ENCODE measurements around the gene MGAT1.
"Not testable (repeated sequence)": the region's sequence is repeated elsewhere in the genome, so short reads cannot be mapped to it uniquely, and the experiment has no call there.

The MGAT1 gene

DNA sequence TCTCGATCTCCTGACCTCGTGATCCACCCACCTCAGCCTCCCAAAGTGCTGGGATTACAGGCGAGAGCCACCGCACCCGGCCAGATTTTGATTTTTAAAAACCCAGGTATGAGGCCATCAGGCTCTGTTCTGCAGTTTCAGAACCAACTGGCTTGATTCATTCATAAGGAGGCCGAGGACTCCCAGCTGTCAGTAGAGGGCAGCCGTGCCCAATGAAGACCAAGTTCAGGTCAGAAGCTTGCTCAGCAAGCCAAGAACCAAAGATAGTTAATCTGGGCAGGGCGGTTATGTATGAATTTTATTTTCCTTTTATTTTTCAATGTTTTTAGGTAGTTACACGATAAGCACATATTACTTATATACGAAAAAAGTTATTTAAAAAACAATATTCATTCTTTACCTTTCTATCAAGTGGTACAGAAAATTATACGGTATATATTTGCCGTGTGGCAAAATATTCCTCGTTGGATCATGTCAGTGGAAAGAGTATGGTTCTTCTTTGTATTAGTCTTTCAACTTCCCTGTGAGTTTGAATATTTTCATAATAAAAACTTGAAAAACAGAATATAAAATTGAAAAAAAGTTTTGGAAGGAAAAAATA is 18.0 kb downstream of the MGAT1 start:
- DNase-seq, result peak; percentile 73

- no peak for DNase-seq
Measured at GRCh38 chr5:180783340-180784052, 19.1 kb downstream of the MGAT1 start.

GRCh38 chr5:180782748-180783147 is 19.9 kb downstream of the MGAT1 start:
- DNase-seq, result no peak

DNA sequence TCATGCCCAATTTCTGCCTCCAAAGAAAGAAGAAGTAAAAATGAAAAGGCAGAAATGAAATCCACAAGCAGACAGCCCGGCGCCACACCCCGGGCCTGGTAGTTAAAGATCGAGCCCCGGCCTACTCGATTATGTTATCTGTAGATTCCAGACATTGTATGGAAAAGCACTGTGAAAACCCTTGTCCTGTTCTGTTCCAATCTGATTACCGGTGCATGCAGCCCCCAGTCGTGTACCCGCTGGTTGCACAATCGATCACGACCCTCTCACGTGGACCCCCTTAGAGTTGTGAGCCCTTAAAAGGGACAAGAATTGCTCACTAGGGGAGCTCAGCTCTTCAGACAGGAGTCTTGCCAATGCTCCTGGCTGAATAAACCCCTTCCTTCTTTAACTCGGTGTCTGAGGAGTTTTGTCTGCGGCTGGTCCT is 20.7 kb downstream of the MGAT1 start:
- not testable (repeated sequence) for DNase-seq

- no peak for DNase-seq
Measured at GRCh38 chr5:180779985-180780610, 22.5 kb downstream of the MGAT1 start.

GRCh38 chr5:180777475-180777874 is 25.1 kb downstream of the MGAT1 start:
- DNase-seq, result no peak

- DNase-seq, result no peak
Measured at GRCh38 chr5:180776376-180776775, 26.2 kb downstream of the MGAT1 start.

DNA sequence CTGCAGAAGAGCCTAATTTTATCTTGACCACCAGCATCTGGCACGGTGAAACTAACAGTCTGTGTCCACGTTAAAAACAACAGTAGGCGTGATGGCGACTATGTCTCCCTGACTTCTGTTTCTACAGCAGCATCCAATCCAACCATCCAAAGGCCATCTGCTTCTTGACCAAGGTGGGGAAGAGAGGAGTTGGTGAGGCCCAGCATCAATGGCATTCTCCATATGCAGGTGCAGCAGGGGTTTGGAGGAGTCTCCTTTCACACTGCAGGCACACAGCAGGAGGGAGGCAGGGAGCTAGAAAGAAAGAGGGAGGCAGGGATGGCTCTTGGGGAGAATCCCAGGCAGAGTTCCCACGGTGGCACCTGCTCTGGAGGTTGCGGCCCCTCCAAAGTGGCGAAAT is 27.0 kb downstream of the MGAT1 start:
- no peak for DNase-seq

DNA sequence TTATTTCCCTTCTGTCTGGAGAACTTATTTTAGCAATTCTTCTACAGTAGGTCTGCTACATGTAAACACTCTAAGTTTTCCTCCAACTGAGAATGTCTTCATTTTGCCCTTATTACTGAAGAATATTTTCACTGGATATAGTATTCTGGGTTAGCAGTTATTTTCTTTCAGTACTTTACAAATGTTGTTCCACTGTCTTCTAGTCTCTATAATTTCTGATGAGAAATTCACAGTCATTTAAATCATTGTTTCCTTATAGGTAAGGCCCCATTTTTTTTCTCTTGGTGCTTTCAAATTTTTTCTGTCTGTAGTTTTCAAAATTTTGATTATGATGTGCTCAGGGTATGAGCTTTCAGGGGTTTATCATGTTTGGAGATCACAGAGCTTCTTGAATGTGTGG is 30.8 kb downstream of the MGAT1 start:
- DNase-seq, result no peak

DNA sequence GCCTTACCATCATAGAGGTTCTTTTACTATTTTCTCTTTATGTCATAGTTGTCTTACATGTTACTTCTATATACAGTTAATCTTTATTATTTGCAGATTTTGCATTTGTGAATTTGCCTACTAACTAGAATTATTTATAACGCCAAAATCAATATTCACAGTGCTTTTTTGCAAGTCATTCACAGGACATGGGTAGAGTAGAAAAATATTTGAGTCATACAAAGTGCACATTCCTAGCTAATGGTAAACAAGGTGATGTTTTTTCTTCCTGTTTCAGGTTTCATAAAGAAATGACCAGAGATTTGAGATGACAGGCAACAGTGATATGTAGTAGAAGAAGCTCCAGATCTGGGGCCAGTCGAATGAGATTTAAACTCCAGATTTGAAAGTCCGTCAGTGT is 32.8 kb downstream of the MGAT1 start:
- DNase-seq, result no peak

- DNase-seq, result no peak
Measured at GRCh38 chr5:180755601-180756000, 47.0 kb downstream of the MGAT1 start.

- no peak for DNase-seq
Measured at GRCh38 chr5:180744253-180744652, 58.4 kb downstream of the MGAT1 start.

DNA sequence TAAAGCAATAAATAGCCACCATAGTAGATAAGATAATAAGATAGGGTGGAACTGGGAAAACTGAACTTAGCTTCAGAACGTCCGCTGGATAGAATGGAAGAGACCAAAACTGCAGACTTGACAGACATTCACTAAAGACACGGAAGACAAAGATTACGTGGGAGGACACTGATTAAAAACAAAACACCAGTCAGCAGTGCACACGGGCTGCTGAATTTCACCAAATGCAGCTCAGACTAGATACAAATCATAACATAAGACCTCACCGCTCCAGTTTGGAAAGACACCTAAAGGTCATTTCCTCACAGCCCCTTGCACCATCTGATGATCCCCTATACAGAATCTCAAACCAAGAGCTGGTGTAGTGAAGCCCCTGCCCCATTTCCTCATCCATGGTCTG is 59.9 kb downstream of the MGAT1 start:
- DNase-seq, result no peak

DNA sequence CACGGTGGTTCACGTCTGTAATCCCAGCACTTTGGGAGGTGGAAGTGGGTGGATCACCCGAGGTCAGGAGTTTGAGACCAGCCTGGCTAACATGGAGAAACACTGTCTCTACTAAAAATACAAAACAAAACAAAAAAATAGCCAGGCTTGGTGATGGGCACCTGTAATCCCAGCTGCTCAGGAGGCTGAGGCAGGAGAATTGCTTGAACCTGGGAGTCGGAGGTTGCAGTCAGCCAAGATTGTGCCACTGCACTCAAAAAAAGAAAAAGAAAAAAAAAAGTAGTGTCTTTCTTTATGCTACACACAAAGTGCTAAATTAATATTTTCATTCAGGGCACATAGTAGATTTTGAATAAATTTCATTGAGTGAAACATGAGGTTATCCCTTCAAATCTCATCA is 61.7 kb downstream of the MGAT1 start:
- DNase-seq, result not testable (repeated sequence)

GRCh38 chr5:180739958-180740357 is 62.6 kb downstream of the MGAT1 start, which contains the start of gene OR2Y1:
TSS of gene OR2Y1 (minus strand) at chr5:180740058. CDS start at chr5:180740058, 0 bp downstream.
- no peak for DNase-seq

DNA sequence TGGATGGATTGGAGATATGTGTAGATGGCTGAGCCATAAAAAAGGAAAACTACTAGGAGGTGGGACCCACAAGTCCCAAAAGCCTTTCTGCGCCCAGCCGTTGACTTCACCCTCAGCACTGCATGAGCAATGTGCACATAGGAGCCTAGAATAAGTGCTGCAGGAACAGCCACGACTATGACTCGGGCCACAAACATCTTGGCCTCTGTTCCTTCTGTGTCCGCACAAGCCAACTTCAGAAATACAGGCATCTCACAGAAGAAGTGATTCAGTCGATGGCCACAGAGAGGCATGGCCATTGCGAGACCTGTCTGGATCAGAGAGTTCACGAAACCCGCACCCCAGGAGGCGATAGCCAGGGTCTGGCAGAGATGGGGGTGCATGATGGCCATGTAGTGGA is 63.3 kb downstream of the MGAT1 start:
- no peak for DNase-seq

- no peak for DNase-seq
Measured at GRCh38 chr5:180736536-180736935, 66.1 kb downstream of the MGAT1 start.
